CD4-positive, alpha-beta T cell treated with Interleukin-12 subunit alpha and Interleukin-12 subunit beta, for 1 hour (primary cell): ENCODE measurements around the gene OR2W1.
A peak's percentile ranks its signal among the peaks of the same experiment; 100 is the strongest.

Experiments used
- DNase-seq: peaks from one replicate; pipeline ENCODE4 v3.0.0-alpha.2; 2020

The OR2W1 gene, protein sequence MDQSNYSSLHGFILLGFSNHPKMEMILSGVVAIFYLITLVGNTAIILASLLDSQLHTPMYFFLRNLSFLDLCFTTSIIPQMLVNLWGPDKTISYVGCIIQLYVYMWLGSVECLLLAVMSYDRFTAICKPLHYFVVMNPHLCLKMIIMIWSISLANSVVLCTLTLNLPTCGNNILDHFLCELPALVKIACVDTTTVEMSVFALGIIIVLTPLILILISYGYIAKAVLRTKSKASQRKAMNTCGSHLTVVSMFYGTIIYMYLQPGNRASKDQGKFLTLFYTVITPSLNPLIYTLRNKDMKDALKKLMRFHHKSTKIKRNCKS

DNA sequence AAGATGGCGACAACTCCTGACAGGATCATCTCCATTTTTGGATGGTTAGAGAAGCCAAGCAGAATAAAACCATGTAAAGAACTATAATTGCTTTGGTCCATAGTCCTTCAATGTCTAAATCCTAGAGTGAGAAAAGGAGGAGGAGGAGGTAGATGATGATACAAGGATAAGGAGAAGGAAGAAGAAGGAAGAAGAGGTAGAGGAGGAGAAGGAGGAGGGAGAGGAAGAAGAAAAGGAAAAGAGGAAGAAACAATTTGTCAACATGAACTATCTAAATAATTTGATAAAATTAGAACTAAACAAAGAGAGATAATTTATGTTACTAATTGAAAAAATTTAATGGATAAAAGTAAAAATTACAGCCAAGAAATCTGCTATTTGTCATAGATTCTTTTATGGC, at the start of gene OR2W1:
TSS of gene OR2W1 (minus strand) at position 101 of the 400 bp plus-strand sequence. CDS start at position 101, 0 bp downstream.
- DNase-seq: no peak

DNA sequence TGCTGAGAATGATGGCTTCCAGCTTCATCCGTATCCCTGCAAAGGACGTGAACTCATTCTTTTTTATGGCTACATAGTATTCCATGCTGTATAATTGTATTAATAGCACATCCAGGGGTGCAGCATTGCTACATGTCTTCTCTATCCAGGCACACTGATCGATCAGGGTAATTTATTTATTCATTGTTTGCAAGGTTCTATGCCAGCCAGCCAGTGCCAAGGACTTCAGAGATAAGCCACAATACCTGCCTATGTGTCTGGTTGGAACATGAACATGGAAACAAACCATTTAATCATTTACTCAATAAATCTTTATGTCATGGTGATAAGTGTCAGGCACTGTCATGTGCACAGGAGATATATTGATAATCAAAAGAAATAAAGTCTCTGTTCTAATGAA, 48.0 kb upstream of the OR2W1 start:
- DNase-seq: no peak

DNA sequence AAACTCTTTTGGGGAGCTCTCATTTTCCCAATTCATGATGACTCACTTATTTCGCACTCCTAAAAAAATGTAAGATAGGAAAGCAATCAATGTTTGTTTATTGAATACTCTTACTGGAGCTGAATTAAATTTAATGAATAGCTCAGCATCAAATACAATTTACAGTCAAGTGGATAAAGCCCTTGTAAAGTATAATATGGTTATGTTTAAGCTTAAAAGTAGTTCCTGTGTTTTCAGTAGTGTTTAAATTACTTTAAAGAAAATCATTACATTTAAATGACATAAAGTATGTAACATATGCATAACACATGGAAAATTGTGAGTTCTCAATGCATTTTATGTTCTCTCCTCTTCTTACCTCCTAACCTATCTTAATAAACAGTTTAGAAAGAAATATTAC, 42.2 kb upstream of the OR2W1 start, which contains the start of gene OR2B3:
TSS of gene OR2B3 (minus strand) at position 101 of the 400 bp plus-strand sequence. CDS start at position 36, 65 bp downstream.
- no peak for DNase-seq

DNA sequence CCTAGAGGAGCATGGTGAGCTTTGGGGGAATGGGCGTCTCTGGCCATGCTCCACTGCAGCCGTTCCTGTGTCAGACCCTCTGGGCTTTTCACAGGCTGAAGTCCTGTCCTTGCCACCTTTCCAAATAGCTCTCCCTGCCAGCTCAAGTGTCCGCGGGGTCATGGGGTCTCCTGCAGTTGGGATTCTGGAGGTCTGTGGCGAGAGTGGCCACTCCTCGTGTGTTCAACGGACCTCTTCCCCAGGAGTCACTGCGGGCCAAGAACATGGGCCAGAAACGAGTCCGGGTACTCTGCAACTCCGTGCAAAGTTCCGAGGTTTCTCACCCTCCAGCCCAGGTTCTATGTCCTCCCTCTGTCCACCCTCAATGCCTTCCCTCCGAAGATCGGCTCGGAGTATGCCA, 37.5 kb upstream of the OR2W1 start:
- no peak for DNase-seq

DNA sequence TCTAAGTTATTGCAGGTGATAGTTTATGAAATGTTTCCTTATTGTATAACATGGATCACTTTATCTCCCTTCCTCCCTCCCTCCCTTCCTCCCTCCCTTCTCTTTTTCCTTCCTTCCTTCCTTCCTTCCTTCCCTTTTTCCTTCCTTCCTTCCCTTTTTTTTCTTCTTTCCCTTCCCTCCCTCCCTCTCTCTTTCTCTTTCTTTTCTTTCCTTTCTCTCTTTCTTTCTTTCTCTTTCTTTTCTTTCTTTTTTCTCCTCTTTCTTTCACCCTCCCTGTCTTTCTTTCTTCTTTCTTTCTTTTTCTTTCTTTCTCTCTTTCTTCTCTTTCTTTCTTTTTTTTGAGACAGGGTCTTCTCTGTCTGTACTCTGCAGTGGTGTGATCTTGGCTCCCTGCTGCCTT, 36.3 kb upstream of the OR2W1 start:
- DNase-seq: no peak

DNA sequence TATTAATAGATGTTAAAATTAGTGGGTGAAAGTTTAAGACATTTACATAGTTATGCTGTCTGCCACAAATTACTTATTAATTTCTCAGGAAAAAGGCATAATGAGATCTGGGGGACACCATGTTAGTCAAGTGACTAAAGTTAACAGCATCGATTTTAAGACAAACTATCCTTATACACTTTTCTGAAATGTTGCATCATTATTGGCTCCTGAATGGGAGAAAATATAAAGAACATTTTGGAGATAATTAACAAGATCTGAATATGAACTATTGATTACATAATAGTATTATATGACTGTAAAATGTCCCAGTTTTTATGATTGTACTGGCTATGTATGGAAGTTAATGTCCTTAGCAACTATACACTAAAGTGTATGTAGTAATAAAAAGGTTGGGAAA, 34.2 kb upstream of the OR2W1 start:
- DNase-seq: no peak

DNA sequence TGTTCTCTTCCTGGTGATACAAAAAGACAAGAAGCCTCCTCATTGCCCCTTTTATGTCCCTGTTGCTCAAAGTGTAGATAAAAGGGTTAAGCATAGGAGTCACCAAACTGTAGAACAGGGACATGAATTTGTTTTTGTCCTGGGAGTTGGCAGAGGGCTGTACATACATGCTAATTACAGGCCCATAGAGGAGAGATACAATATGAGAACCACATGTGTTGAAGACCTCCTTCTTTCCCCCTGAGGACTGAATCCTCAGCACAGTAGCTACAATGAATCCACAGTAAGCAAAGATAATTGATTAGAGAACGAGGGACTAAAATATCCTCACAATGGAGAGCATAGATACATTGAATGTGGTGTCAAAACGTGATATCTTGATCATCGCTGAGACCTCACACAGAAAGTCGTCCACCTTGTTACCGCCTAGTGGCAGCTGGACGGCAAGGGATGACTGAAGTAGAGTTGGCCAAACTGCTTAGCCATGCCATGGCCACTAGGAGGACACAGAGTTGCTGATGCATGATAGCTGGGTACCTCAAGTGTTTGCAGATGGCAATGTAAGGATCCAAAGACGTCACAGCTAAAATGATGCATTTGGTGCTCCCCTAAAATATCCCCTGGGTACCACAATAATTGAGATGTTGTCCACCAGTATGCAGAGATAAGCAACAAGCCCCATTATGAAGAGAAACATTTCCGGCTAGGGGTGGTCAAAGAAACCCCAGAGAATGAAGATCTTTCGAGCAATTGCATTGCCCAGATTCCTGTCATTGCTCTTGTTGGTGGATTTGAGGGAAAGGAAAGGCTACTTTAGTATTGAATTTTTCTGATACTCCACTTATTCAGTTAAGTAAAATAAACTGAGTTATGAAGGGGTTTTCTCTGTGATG, 27.1 kb upstream of the OR2W1 start:
- no peak for DNase-seq

DNA sequence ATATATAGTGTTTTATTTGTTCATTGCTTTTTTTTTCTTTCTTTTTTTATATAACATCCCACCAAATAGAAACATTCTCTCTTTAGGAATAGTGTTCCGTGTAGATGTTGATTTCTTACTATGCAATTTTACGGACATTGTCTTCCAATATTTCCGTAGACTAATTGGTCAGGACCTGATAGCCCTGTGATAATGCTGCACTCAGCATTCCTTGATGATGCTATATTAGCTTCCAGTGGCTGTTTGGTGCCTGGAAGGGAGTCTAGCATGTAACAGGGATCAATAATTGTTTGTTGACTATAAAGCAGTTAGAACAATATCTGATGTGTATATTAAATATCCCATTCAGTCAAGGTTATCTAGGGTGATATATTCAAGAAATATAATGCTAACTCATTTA, 6.7 kb upstream of the OR2W1 start:
- DNase-seq: no peak

DNA sequence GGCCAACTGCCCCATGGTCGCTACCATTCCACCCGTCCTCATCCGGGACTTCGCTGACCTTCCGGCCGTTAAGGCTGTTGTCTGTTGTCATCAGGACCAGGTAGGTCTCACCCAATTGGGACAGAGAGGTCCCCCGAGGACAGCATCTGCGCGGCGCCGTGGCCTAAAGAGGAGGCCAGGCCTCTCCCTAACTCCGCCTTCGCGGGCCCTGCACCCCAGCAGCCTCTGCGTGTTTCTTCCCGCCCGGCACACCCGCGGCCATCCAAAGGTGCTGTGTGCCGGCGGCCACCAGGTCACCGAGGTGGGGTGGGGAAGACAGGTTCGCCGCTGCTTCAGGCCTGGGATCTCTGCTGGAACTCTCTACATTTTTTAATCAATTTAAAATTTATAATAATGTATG, 9.0 kb downstream of the OR2W1 start:
- DNase-seq: no peak

DNA sequence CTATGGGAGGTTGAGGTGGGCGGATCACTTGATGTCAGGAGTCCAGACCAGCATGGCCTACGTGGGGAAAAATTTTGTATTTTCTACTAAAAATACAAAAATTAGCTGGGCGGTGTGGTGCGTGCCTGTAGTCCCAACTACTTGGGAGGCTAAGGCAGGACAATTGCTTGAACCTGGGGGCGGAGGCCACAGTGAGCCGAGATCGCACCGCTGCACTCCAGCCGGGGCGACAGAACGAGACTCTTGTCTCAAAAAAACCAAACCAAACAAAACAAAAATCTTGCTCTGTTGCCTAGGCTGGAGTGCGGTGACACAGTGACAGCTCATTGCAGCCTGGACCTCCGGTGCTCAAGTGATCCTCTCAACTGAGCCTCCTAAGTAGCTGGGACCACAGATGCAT, 16.2 kb downstream of the OR2W1 start:
- no peak for DNase-seq

DNA sequence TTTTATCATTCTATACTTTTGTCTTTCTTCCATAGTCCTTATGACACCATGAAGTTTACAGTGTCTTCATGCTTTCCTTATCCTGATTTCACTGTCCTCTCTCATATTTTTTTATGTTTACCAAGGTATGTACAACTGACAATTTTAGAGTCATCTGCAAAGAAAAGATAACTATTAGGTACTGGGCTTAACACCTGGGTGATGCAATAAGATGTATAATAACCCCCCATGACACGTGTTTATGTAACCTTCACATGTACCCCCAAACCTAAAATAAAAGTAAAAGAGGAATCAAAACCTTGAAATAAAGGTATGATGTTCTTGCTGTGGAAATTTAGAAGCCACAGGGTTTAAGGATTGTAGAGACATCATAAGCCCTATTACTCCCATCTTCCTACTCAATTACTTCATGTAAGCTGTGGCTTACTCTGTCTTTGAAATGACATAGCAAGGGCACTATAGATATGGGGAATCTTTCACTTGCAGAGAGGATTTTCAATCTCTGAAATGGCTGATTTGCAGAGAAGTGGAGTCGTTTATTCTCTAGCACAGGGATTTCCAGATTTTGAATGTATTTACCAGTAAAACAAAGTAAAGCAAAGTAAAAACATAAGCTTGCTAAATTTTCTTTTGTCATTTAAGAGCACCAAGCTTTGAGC, 18.9 kb downstream of the OR2W1 start:
- DNase-seq: no peak

DNA sequence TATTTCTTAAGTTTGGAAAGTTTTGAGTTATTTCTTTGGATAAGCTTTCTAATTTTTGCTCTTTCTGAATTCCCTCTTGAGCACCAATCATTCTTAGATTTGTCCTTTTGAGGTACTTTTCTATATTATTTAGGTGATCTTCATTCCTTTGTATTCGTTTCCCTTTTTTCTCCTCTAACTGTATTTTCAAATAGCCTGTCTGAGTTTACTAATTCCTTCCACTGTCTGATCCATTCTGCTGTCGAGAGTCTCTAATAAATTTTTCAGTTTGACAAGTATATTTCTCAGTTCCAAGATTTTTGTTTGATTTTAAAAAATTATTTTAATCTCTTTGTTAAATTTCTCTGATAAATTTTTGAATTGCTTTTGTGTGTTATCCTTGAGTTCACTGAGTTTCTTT, 23.5 kb downstream of the OR2W1 start:
- no peak for DNase-seq

DNA sequence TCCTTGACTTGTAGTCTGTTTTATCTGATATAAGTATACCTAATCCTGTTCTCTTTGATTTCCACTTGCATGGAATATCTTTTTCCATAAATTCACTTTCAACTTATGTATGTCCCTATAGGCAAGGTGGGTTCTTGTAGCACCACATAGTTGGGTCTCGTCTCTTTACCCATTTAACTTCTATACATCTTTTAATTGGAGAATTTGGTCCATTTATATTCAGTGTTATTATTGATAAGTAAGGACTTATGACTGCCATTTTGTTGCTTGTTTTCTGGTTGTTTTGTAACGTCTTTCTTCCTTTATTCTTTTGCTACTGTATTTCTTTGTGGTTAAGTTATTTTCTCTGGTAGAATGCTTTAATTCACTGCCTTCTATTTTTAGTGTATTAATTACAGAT, 25.3 kb downstream of the OR2W1 start:
- no peak for DNase-seq

DNA sequence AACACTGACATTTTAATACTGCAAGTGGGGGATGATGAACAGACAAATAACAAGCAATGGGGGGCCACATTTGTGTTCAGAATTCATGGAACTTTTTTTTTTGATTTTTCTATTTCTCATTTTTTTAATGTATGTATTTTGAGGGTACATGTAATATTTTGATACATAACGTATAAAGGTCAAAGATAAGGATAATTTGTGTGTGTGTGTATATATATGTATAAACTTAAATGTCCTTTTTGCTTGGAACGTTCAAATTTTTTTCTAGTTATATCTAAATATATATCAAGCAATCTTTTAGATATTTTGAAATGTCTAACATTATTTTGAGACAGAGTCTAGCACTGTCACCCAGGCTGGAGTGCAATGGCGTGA, 27.6 kb downstream of the OR2W1 start:
- no peak for DNase-seq

DNA sequence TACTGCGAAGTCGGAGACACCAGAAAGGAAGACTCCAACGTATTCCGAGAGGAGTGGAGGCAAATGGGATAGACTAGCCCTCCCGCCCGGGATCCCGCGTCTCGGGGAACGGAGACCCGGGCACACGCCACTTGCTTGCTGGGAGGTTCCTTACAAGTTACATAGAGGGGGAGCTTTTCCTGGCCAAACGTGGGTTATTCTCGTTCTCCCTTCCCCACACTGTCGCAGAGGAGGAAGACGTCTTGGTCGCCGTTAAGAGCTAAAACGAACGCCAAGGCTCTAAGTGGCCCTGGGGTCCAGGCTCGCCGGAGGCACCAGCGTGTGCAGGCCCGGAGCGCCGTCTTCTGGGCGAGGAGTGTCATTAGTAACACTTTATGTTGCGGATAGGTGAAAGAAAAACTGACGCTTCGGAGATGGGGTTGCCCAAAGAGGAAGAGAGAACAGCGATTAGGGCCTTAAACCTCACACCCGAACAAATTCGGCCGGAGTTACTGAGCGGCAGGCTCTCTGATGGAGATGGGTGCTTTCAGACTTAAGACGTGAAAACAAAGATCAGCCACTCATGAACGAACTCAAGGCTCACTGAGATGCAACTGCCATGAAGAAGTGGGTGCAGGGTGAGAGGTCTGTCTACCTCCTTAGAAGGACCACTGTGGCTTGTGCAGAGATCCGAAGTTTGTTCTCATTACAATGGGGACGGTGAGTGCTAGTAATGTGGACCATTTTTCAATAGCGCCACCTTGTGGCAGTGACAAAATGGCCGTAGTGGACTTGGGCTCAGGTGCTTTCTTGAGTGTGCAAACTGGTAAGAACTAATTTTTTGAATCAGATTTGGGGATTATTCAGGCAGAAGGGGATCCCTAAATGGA, 28.2 kb downstream of the OR2W1 start:
- DNase-seq: peak; percentile 87

DNA sequence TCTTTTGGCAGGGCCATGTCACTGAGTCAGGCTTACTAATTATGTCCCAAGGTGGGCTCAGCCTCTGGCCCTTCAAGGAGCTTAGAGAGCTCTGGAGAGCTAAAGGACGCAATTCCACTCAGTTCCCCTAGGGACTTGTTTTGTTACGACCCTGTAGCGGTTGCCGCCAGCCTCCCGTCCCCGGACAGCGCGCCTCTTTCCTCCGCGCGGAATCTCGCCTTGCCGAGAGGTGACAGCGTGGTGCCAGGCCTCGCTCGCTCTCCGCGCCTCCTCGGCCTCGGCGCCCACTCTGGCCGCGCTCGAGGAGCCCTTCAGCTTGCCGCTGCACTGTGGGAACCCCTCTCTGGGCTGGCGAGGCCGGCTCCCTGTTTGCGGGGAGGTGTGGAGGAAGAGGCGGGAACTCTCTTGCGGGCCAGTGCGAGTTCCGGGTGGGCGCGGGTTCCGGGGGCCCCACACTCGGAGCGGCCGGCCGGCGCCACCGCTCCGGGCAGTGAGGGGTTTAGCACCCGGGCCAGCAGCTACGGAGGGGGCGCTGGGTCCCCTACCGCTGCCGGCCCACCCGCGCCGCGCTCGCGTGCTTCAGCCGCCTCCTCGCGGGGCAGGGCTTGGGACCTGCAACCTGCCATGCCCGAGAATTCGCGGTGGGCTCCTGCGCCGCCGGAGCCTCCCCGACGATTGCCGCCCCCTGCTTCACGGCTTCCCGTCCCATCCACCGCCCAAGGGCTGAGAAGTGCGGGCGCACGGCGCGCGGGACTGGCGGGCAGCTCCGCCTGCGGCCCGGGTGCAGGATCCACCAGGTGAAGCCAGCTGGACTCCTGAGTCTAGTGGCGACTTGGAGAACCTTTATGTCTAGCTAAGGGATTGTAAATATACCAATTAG, 30.0 kb downstream of the OR2W1 start:
- DNase-seq: no peak

DNA sequence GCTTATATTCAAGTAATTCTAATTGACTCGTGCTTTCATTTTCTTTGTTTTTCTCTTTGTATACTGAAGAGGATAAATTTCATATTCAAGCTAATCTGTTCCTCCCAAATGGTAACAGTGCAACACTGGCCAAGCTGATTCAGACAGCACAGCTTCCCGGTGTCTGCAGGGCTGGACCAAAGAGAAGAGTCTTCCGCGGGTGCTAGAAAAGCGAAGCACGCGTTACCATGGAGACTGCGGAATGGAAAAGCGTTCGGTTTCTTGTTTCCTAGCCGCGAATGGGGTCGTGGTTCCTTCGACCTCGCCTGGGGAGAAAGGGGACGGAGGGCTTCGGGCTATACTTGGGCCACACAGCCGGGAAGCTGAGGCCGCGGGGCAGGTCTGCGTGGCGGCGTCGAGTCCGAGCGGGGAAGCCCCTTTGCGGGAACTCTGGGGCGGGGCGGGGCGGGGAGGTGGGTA, 33.7 kb downstream of the OR2W1 start:
- peak; percentile 48 for DNase-seq

DNA sequence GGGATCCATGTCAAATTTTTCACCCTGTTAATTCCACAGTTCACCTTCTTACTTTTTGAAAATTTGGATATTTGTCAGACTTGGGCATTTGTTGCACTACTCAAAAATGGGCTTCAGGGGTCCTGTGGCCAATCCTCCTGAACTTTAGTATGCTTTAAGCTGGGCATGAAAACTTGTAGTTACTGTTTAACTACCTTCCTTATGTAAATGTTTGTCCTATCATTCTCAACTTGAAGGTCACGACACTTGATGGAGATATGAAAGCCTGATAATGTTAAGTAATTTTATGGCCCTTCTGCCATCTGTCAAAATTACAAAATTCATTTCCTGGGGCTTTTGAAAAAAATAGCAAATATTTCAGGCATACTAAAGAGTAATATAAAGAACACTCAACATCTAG, 35.6 kb downstream of the OR2W1 start:
- no peak for DNase-seq

DNA sequence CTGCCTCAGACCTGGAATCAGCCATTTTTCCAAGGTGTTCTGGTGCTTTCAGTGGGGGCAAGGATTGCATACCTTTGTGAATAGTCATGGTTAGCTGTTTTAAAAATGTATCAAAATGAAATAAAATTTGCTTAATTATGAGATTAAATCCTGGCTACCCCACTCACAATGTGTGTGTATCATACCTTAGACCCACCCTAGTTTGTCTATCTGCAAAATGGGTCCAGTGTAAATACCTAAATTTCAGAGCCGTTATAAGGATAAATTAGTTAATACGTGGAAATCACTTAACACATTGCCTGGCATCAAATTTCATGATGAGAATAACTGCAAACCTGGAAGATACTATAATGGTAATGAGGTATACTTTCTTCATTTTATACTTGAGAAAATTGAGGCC, 36.9 kb downstream of the OR2W1 start:
- no peak for DNase-seq

DNA sequence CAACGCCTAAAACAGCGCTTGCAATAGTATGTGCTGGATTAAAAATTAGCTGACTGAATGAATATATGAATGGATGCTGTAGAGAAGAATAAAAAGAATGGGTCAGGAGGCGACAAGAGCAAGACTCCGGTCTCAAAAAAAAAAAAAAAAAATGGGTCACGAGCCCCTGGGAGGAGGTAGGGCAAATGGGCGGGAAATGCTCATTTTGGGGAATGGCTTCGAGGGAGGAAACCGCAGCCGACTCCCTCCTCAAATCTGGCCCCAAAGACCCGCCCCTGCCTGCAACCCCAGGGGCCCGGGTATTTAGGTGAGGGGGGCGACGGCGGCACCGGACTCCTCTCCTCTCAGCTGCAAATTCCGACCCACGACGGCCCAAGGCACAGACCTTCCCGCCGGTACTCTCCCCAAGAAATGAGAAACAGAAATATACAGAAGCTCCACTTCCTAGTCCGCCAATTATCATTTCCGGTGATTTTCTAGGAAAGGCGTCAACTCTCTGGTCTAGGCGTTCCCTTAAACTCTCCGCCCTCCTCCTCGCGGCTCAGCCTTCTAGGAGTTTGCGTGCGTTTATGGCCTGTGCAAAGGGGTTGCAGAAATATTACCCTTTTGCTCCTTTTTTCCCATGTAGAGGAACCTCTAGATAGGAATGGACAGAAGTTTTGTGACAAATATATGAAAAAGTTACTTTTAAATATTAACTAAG, 39.6 kb downstream of the OR2W1 start, which contains the start of gene ZNF311:
TSS of gene ZNF311 (minus strand) at position 133 of the 703 bp plus-strand sequence. CDS start 1,361 bp downstream, outside the sequence.
- DNase-seq: peak; percentile 55
